ENCODE data around the gene TEX13C. TPM values are rescaled to one million over a fixed set of nuclear protein-coding genes. Genes with fewer than 3 reads are reported as not detected.
"Not testable (repeated sequence)": the region's sequence is repeated elsewhere in the genome, so short reads cannot be mapped to it uniquely, and the experiment has no call there.

TEX13C gene
- not detected for total RNA-seq

DNA sequence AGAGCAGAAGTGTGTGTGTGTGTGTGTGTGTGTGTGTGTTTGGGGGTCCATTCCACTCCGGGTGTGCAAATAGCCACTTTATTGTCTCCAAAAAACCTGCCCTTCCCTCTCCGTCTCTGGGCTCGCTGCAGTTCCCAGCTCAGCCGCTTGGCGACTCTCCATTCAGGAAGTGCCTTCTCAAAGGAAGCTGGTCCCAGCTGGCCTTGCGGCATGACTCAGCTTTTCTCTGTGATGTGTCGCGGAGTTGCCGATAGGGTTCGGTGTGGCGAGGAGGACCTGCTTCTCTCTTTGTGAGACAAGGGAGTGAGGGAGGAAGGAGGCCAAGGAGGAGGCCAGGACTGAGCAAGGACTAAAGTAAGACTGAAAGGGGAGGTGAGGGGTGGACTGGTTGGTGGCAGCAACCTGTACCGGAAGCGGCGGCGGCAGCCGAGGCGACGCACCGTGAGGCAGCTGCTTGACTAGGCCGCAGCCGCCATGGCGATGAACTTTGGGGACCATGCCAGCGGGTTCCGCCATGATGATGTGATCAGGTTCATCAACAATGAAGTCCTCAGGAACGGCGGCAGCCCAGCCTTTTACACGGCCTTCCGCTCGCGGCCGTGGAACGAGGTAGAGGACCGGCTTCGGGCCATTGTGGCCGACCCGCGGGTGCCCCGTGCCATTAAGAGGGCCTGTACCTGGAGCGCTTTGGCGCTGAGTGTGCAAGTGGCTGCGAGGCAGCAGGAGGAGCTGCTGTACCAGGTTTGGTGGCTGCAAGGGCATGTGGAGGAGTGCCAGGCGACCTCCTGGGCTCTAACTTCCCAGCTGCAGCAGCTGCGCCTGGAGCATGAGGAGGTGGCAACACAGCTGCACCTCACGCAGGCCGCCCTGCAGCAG lies at the start of gene TEX13C:
TSS of gene TEX13C (plus strand) at position 226 of the 876 bp plus-strand sequence. CDS start at position 475, 249 bp downstream.
- Mint-ChIP-seq H3K9me3 (no peaks in the 10 kb centered on the region), H3K27ac (no peak within 1 kb of the TSS), H3K36me3 (ENCODE audit: low read depth) (no peaks in the 10 kb centered on the region), H3K27me3 (ENCODE audit: low read depth) (no peaks in the 10 kb centered on the region), H3K4me1 (ENCODE audit: low read depth) (no peaks in the 10 kb centered on the region), H3K4me3 (no peak within 1 kb of the TSS)
- no peak for DNase-seq
- intact Hi-C loops (cut with micrococcal nuclease), result no loop called here
- CTCF ChIA-PET, result no interaction called here

- DNase-seq, result no peak
- no peak overlapping the region for H3K4me3 Mint-ChIP-seq
- H3K36me3 Mint-ChIP-seq (ENCODE audit: low read depth), result no peaks in the 10 kb centered on the region
- no peaks in the 10 kb centered on the region for H3K27me3 Mint-ChIP-seq (ENCODE audit: low read depth)
- CTCF ChIA-PET, result no interaction called here
- no peaks in the 10 kb centered on the region for H3K4me1 Mint-ChIP-seq (ENCODE audit: low read depth)
- H3K9me3 Mint-ChIP-seq, result no peaks in the 10 kb centered on the region
- intact Hi-C loops (cut with micrococcal nuclease), result loop anchor here (10.0 kb wide), 1 partner anchor 1698 kb away; no protein-coding TSS in a partner anchor
- H3K27ac Mint-ChIP-seq, result no peak overlapping the region
Observed at GRCh38 chrX:125287282-125287681, 32.4 kb upstream of the TEX13C start.

- Mint-ChIP-seq H3K36me3 (ENCODE audit: low read depth) (no peaks in the 10 kb centered on the region), H3K9me3 (no peaks in the 10 kb centered on the region), H3K27me3 (ENCODE audit: low read depth) (no peaks in the 10 kb centered on the region), H3K27ac (no peak overlapping the region), H3K4me3 (no peak overlapping the region), H3K4me1 (ENCODE audit: low read depth) (peaks cover 1% of the 10 kb centered on the region)
- CTCF ChIA-PET, result interaction anchor here (0.7 kb wide), 1 partner anchor 724 kb away, joined by 3 read pairs; no protein-coding TSS in a partner anchor
- intact Hi-C loops (cut with micrococcal nuclease), result loop anchor here (10.0 kb wide), 1 partner anchor 1696 kb away; no protein-coding TSS in a partner anchor
- DNase-seq, result no peak
Observed at GRCh38 chrX:125288343-125288742, 31.3 kb upstream of the TEX13C start.

- no peak overlapping the region for H3K4me3 Mint-ChIP-seq
- CTCF ChIA-PET, result interaction anchor here (0.7 kb wide), 1 partner anchor 1908 kb away, joined by 3 read pairs; no protein-coding TSS in a partner anchor
- no peak overlapping the region for H3K27ac Mint-ChIP-seq
- no peaks in the 10 kb centered on the region for H3K36me3 Mint-ChIP-seq (ENCODE audit: low read depth)
- no peaks in the 10 kb centered on the region for H3K9me3 Mint-ChIP-seq
- intact Hi-C loops (cut with micrococcal nuclease), result loop anchor here (10.0 kb wide), 1 partner anchor 1696 kb away; no protein-coding TSS in a partner anchor
- H3K4me1 Mint-ChIP-seq (ENCODE audit: low read depth), result peaks cover 10% of the 10 kb centered on the region
- H3K27me3 Mint-ChIP-seq (ENCODE audit: low read depth), result no peaks in the 10 kb centered on the region
- no peak for DNase-seq
Observed at GRCh38 chrX:125289209-125289608, 30.5 kb upstream of the TEX13C start.

- DNase-seq, result no peak
- CTCF ChIA-PET, result interaction anchor here (0.6 kb wide), 1 partner anchor 1069 kb away, joined by 3 read pairs; no protein-coding TSS in a partner anchor
- Mint-ChIP-seq H3K4me1 (ENCODE audit: low read depth) (peaks cover 17% of the 10 kb centered on the region), H3K27ac (no peak overlapping the region), H3K9me3 (no peaks in the 10 kb centered on the region), H3K4me3 (no peak overlapping the region), H3K27me3 (ENCODE audit: low read depth) (no peaks in the 10 kb centered on the region), H3K36me3 (ENCODE audit: low read depth) (no peaks in the 10 kb centered on the region)
- intact Hi-C loops (cut with micrococcal nuclease), result loop anchor here (10.0 kb wide), 2 partner anchors 1075 to 1695 kb away; no protein-coding TSS in a partner anchor
Observed at GRCh38 chrX:125289920-125290319, 29.8 kb upstream of the TEX13C start.

- H3K36me3 Mint-ChIP-seq (ENCODE audit: low read depth), result no peaks in the 10 kb centered on the region
- no peak overlapping the region for H3K27ac Mint-ChIP-seq
- H3K4me3 Mint-ChIP-seq, result no peak overlapping the region
- intact Hi-C loops (cut with micrococcal nuclease), result loop anchor here (10.0 kb wide), 1 partner anchor 1076 kb away; no protein-coding TSS in a partner anchor
- no peak for DNase-seq
- no peaks in the 10 kb centered on the region for H3K9me3 Mint-ChIP-seq
- CTCF ChIA-PET, result no interaction called here
- no peaks in the 10 kb centered on the region for H3K27me3 Mint-ChIP-seq (ENCODE audit: low read depth)
- peaks cover 22% of the 10 kb centered on the region for H3K4me1 Mint-ChIP-seq (ENCODE audit: low read depth)
Observed at GRCh38 chrX:125291124-125291523, 28.5 kb upstream of the TEX13C start.

GRCh38 chrX:125293850-125294780 lies 25.6 kb upstream of the TEX13C start:
- DNase-seq, result no peak
- Mint-ChIP-seq H3K9me3 (no peaks in the 10 kb centered on the region), H3K27me3 (ENCODE audit: low read depth) (no peaks in the 10 kb centered on the region), H3K27ac (peak overlapping the region; percentile 68), H3K36me3 (ENCODE audit: low read depth) (no peaks in the 10 kb centered on the region), H3K4me1 (ENCODE audit: low read depth) (peaks cover 22% of the 10 kb centered on the region), H3K4me3 (no peak overlapping the region)
- CTCF ChIA-PET, result no interaction called here
- intact Hi-C loops (cut with micrococcal nuclease), result loop anchor here (2.0 to 10.0 kb wide), 3 partner anchors 89 to 1079 kb away; no protein-coding TSS in a partner anchor

GRCh38 chrX:125295337-125295736 lies 24.3 kb upstream of the TEX13C start:
- peaks cover 22% of the 10 kb centered on the region for H3K4me1 Mint-ChIP-seq (ENCODE audit: low read depth)
- H3K9me3 Mint-ChIP-seq, result no peaks in the 10 kb centered on the region
- H3K4me3 Mint-ChIP-seq, result no peak overlapping the region
- intact Hi-C loops (cut with micrococcal nuclease), result loop anchor here (2.0 to 10.0 kb wide), 4 partner anchors 91 to 1333 kb away; partner anchors contain the start of gene STAG2
- CTCF ChIA-PET, result no interaction called here
- DNase-seq, result peak; percentile 8
- no peaks in the 10 kb centered on the region for H3K27me3 Mint-ChIP-seq (ENCODE audit: low read depth)
- peak overlapping the region; percentile 51 for H3K27ac Mint-ChIP-seq
- no peaks in the 10 kb centered on the region for H3K36me3 Mint-ChIP-seq (ENCODE audit: low read depth)

DNA sequence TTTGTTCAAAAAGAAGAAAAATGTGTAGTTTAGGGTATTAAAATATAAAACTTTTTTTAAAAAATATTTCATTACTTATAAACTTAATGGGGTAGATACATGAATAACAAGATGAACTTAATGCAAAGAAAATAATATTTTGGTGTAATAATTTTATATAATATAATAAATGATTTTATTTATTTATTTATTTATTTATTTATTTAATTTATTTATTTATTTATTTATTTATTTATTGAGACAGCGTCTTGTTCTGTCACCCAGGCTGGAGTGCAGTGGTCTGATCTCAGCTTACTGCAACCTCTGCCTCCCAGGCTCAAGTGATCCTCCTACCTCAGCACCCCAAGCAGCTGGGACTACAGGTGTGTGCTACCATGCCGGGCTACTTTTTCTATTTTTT lies 20.8 kb upstream of the TEX13C start:
- no peaks in the 10 kb centered on the region for H3K27me3 Mint-ChIP-seq (ENCODE audit: low read depth)
- H3K4me3 Mint-ChIP-seq, result no peak overlapping the region
- H3K9me3 Mint-ChIP-seq, result no peaks in the 10 kb centered on the region
- CTCF ChIA-PET, result no interaction called here
- intact Hi-C loops (cut with micrococcal nuclease), result loop anchor here (5.0 to 10.0 kb wide), 2 partner anchors 1084 to 1337 kb away; partner anchors contain the start of gene STAG2
- no peak for DNase-seq
- no peaks in the 10 kb centered on the region for H3K36me3 Mint-ChIP-seq (ENCODE audit: low read depth)
- H3K27ac Mint-ChIP-seq, result no peak overlapping the region
- H3K4me1 Mint-ChIP-seq (ENCODE audit: low read depth), result peaks cover 16% of the 10 kb centered on the region

GRCh38 chrX:125306335-125306866 lies 13.3 kb upstream of the TEX13C start:
- CTCF ChIA-PET, result no interaction called here
- no peak for DNase-seq
- Mint-ChIP-seq H3K27me3 (ENCODE audit: low read depth) (peaks cover 12% of the 10 kb centered on the region), H3K4me3 (no peak overlapping the region), H3K36me3 (ENCODE audit: low read depth) (no peaks in the 10 kb centered on the region), H3K27ac (no peak overlapping the region), H3K9me3 (no peaks in the 10 kb centered on the region), H3K4me1 (ENCODE audit: low read depth) (peaks cover 1% of the 10 kb centered on the region)
- intact Hi-C loops (cut with micrococcal nuclease), result no loop called here

GRCh38 chrX:125308653-125309052 lies 11.0 kb upstream of the TEX13C start:
- Mint-ChIP-seq H3K36me3 (ENCODE audit: low read depth) (no peaks in the 10 kb centered on the region), H3K27ac (no peak overlapping the region), H3K9me3 (no peaks in the 10 kb centered on the region), H3K4me1 (ENCODE audit: low read depth) (peaks cover 1% of the 10 kb centered on the region), H3K27me3 (ENCODE audit: low read depth) (peaks cover 12% of the 10 kb centered on the region), H3K4me3 (no peak overlapping the region)
- CTCF ChIA-PET, result no interaction called here
- intact Hi-C loops (cut with micrococcal nuclease), result no loop called here
- no peak for DNase-seq

- intact Hi-C loops (cut with micrococcal nuclease); H3K27me3 Mint-ChIP-seq (ENCODE audit: low read depth); H3K9me3 Mint-ChIP-seq; CTCF ChIA-PET; H3K4me3 Mint-ChIP-seq; H3K36me3 Mint-ChIP-seq (ENCODE audit: low read depth); H3K4me1 Mint-ChIP-seq (ENCODE audit: low read depth); DNase-seq; H3K27ac Mint-ChIP-seq: not testable (repeated sequence)
Observed at GRCh38 chrX:125319166-125319565, 505 bp upstream of the TEX13C start.
